Lower lobe of right lung (tissue), 2 donors: ENCODE data around the gene JPH3. TPM values are rescaled to one million over a fixed set of nuclear protein-coding genes. Genes with fewer than 3 reads are reported as not detected.

Source experiments
- ATAC-seq, 2 donors: fragments of 200-7000 bp; cut with Tn5 transposase; one replicate each; pipeline ENCODE4 v1.9.1; 2020 to 2022; ENCODE audit warnings: mild to moderate bottlenecking in 2 of 2, moderate library complexity in 2 of 2
- DNase-seq: peaks from one replicate; pipeline ENCODE4 v3.0.0-alpha.2; 2020
- H3K27ac ChIP-seq: fragments of 200-600 bp; one replicate; pipeline ENCODE4 v1.8.0; 2022
- H3K27me3 ChIP-seq: fragments of 200-600 bp; one replicate; pipeline ENCODE4 v1.8.0; 2022; ENCODE audit warnings: low read depth
- H3K36me3 ChIP-seq: fragments of 200-600 bp; one replicate; pipeline ENCODE4 v1.8.0; 2022; ENCODE audit warnings: mild to moderate bottlenecking
- H3K4me1 ChIP-seq: fragments of 200-600 bp; one replicate; pipeline ENCODE4 v1.8.0; 2022
- H3K4me3 ChIP-seq: fragments of 200-600 bp; one replicate; pipeline ENCODE4 v1.8.0; 2022; ENCODE audit warnings: mild to moderate bottlenecking
- H3K9me3 ChIP-seq: fragments of 200-600 bp; one replicate; pipeline ENCODE4 v1.8.0; 2022
- intact Hi-C: fragments of 100-400 bp; cut with DNase I; formaldehyde crosslinking; loops from one replicate; pipeline ENCODE4 v1.11.0; 2022
- total RNA-seq: library from RNA; stranded (reverse); fragmentation: NEBNext Ultra II Directional; extraction: Animal tissue kit (Norgen Biotek cat#: 25700); gene quantifications from one replicate; pipeline ENCODE4 v1.2.1, GENCODE V29; 2021
- TF ChIP-seq, protein P1 (sequence below): fragments of 200-600 bp; IDR thresholded peaks from one replicate; pipeline ENCODE4 v1.8.0; 2022; ENCODE audit warnings: antibody characterized with exemption, mild to moderate bottlenecking
- donor health status: DM: no; HTN: yes; CAD: no; lungs with severe emphysema.

JPH3 gene
- total RNA-seq, 1 donor from 2014 or later, result 0.12 TPM

- Histone ChIP-seq H3K4me3 (no peak overlapping the region), H3K9me3 (no peaks in the 10 kb centered on the region), H3K4me1 (no peaks in the 10 kb centered on the region), H3K27me3 (peaks cover 22% of the 10 kb centered on the region), H3K36me3 (no peaks in the 10 kb centered on the region), H3K27ac (no peak overlapping the region)
- TF ChIP-seq, protein P1, sequence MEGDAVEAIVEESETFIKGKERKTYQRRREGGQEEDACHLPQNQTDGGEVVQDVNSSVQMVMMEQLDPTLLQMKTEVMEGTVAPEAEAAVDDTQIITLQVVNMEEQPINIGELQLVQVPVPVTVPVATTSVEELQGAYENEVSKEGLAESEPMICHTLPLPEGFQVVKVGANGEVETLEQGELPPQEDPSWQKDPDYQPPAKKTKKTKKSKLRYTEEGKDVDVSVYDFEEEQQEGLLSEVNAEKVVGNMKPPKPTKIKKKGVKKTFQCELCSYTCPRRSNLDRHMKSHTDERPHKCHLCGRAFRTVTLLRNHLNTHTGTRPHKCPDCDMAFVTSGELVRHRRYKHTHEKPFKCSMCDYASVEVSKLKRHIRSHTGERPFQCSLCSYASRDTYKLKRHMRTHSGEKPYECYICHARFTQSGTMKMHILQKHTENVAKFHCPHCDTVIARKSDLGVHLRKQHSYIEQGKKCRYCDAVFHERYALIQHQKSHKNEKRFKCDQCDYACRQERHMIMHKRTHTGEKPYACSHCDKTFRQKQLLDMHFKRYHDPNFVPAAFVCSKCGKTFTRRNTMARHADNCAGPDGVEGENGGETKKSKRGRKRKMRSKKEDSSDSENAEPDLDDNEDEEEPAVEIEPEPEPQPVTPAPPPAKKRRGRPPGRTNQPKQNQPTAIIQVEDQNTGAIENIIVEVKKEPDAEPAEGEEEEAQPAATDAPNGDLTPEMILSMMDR, result no peak
- intact Hi-C loops, result no loop called here
- ATAC-seq, result no peak
- no peak for DNase-seq
These were observed 89.4 kb downstream of the JPH3 start for GRCh38 chr16:87691686-87692079.

GRCh38 chr16:87692176-87692575 lies 89.9 kb downstream of the JPH3 start:
- DNase-seq, result no peak
- TF ChIP-seq, protein P1, result no peak
- Histone ChIP-seq H3K4me1 (no peaks in the 10 kb centered on the region), H3K4me3 (no peak overlapping the region), H3K36me3 (no peaks in the 10 kb centered on the region), H3K27me3 (peaks cover 17% of the 10 kb centered on the region), H3K9me3 (no peaks in the 10 kb centered on the region), H3K27ac (no peak overlapping the region)
- no peak for ATAC-seq
- intact Hi-C loops, result no loop called here

- ATAC-seq (no peak), DNase-seq (no peak)
- intact Hi-C loops, result no loop called here
- no peak overlapping the region for H3K4me3 ChIP-seq
- H3K36me3 ChIP-seq, result no peaks in the 10 kb centered on the region
- no peaks in the 10 kb centered on the region for H3K9me3 ChIP-seq
- H3K27ac ChIP-seq, result no peak overlapping the region
- TF ChIP-seq, protein P1, result no peak
- H3K27me3 ChIP-seq, result peaks cover 15% of the 10 kb centered on the region
- H3K4me1 ChIP-seq, result no peaks in the 10 kb centered on the region
These were observed 90.4 kb downstream of the JPH3 start for GRCh38 chr16:87692756-87693155.

DNA sequence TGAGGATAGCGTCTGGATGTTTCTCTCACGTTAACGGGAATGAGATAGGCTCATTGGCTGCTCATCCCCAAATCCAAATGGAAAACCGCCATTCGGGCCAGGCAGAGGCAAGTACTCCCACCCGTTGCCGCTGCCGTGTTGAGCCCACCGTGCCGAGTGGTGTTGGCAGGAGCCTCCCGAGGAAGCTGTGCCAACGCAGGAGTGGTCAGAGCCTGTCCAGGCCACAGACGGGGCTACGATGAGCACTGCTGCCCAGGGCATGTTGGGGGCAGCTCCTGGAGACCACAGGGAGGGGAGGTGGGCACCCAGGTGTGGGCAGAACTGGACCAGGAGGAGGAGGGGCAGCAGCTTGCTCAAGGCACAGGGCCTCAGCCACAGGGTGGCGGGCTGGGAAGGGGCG lies 91.5 kb downstream of the JPH3 start:
- H3K9me3 ChIP-seq, result no peaks in the 10 kb centered on the region
- DNase-seq (no peak), ATAC-seq (no peak)
- intact Hi-C loops, result no loop called here
- no peaks in the 10 kb centered on the region for H3K4me1 ChIP-seq
- no peak overlapping the region for H3K27ac ChIP-seq
- peaks cover 9% of the 10 kb centered on the region for H3K27me3 ChIP-seq
- H3K36me3 ChIP-seq, result peaks cover 4% of the 10 kb centered on the region
- no peak overlapping the region for H3K4me3 ChIP-seq
- TF ChIP-seq, protein P1, result no peak

DNA sequence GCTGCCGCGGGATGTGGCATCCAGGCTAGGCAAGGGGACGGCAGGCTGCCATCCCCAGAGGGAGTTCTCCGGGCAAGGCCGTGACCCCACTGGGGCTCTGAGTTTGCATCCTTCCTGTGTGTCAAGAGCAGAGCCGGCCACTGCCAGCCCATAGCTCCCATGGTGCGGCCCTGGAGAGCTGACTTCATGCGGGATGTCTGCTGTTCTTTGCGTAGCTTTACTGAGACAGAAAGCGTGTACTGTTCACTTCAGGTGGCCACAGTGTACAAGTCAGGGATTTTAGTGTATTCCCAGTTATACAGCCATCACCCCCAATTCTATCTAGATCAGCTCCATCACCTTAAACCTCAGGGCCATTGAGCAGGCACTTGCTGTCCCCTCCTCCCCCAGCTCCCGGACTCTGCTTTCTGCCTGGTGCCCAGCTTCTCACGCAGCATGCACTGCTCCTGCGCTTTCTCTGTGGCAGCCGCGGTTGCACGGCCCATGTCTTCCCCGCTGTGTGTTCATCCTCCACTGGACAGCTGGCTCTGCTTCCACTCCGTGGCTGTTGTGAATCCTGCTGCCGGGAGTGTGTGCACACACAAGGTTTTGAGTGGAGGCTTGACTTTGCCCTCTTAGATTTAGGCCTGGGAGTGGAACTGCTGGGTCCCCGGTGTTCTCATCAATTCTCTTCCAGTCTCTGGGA lies 92.3 kb downstream of the JPH3 start:
- TF ChIP-seq, protein P1, result no peak
- no peak overlapping the region for H3K4me3 ChIP-seq
- H3K36me3 ChIP-seq, result peaks cover 8% of the 10 kb centered on the region
- peaks cover 3% of the 10 kb centered on the region for H3K27me3 ChIP-seq
- no peak overlapping the region for H3K27ac ChIP-seq
- intact Hi-C loops, result no loop called here
- ATAC-seq (no peak), DNase-seq (no peak)
- no peaks in the 10 kb centered on the region for H3K9me3 ChIP-seq
- no peaks in the 10 kb centered on the region for H3K4me1 ChIP-seq
